Activated T-cell treated with anti-CD3 and anti-CD28 coated beads for 48 hours (primary cell): ENCODE data around the gene DRC7.
"Not testable (repeated sequence)": the region's sequence is repeated elsewhere in the genome, so short reads cannot be mapped to it uniquely, and the experiment has no call there.

Experiments used
- DNase-seq: peaks from one replicate; pipeline ENCODE4 v3.0.0-alpha.2; 2020; ENCODE audit warnings: low read depth

DRC7 gene

GRCh38 chr16:57713596-57713995, 19.0 kb downstream of the DRC7 start:
- DNase-seq, result no peak

DNA sequence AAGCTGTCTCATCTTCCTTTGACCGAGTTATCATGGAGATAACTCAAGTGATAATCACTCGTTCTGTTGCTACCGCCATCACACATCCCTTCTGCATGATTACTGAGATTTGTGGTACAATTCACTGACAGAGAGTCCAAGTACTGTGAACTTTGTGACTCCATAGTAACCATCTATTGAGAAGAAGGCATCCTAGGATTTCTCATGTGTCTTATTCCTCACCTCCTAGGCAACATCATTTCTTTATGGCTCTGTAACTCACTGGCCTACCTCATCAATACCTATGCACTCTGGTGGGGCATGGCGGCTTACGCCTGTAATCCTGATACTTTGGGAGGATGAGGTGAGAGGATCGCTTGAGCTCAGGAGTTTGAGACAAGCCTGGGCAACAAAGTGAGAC, 19.4 kb downstream of the DRC7 start:
- no peak for DNase-seq

- DNase-seq, result peak; percentile 44
These were observed 25.6 kb downstream of the DRC7 start for GRCh38 chr16:57720142-57720575.

GRCh38 chr16:57721356-57722209, 27.0 kb downstream of the DRC7 start:
- no peak for DNase-seq

- no peak for DNase-seq
These were observed 27.5 kb downstream of the DRC7 start for GRCh38 chr16:57722210-57722499.

- no peak for DNase-seq
These were observed 28.0 kb downstream of the DRC7 start for GRCh38 chr16:57722651-57723050.

DNA sequence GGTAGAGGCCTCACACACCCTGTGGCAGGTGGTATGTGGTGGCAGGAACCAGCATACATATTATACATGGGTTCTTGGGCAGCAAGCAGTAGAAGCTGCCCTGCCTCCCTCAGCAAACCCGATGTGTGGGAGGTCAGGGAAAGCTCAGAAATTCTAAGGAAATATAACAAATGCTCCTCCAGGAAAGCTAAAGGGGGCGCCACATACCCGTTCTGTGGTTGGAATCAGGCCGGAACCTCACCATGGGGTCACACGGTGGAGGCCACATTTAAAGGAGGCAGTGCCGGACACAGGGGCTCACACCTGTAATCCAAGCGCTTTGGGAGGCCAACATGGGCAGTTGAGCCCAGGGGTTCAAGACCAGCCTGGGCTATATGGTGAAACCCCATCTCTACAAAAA, 28.6 kb downstream of the DRC7 start:
- no peak for DNase-seq

DNA sequence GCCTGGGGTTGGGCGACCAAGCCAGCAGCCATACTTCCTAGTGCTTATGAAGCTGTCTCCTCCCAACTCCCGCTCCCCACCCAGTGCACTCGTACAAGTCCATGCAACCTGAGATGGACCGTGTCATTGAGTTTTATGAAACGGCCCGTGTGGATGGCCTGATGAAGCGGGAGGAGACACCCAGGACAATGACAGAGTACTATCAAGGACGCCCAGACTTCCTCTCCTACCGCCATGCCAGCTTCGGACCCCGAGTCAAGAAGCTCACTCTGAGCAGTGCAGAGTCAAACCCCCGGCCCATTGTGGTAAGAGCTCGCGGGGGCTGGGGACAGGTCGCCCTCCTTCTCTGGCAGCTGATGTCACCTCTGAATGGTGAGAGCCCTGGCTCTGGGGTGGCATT, 29.9 kb downstream of the DRC7 start:
- no peak for DNase-seq

DNA sequence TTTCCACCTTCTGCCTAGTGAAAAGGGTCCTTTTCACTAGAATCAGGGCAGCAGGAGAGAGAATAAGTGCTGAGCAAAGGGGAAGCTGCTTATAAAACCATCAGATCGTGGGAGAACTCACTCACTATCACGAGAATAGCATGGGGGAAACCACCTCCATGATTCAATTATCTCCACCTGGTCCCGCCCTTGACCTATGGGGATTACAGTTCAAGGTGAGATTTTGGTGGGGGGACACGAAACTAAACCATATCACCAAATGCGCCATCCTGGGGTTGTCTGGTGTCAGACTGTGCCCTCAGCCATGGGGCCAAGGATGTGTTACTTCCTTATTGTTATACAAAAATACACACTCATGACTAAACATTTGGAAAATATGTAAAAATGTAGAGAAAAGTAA, 30.5 kb downstream of the DRC7 start:
- DNase-seq, result no peak

DNA sequence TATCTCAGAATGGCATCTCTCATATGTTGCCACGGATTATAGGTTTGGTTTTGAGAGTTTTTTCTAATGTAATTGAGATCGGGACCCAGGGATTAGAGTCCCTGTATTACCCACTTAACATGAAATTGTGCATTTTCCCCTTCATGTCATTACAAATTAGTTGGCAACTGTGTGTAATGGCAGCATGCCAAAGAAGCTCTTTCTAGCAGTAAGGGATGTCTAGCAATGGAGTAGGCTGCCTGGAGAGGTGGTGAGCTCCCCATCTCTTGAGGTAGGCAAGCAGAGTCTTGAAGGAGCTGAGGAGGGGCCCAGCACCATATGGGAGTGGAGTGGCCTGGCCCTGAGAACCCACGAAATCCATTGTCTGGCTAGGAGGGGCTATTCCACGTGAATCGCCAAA, 30.9 kb downstream of the DRC7 start:
- DNase-seq, result no peak

- no peak for DNase-seq
These were observed 31.4 kb downstream of the DRC7 start for GRCh38 chr16:57725976-57726375.

GRCh38 chr16:57726433-57726947, 31.9 kb downstream of the DRC7 start:
- DNase-seq, result no peak

DNA sequence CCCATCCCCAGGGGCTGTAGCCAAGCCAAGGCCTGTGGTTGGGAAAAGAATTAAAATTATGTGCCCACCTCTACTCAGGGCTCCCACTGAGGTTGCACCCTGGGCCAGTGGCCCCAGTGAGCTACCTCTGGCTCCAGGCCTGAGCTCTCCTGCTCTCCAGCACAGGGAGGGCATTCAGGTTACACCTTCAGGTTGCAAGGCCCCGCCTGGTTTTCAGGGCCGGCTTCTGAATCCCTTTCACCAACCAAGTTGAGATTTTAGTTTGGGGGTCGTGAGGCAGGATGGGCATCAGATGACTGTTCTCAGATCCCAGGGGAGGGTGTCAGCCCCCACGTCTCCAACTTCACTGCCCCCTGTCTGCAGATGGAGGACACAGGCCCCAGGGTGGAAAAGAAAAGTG, 33.0 kb downstream of the DRC7 start:
- DNase-seq, result no peak

DNA sequence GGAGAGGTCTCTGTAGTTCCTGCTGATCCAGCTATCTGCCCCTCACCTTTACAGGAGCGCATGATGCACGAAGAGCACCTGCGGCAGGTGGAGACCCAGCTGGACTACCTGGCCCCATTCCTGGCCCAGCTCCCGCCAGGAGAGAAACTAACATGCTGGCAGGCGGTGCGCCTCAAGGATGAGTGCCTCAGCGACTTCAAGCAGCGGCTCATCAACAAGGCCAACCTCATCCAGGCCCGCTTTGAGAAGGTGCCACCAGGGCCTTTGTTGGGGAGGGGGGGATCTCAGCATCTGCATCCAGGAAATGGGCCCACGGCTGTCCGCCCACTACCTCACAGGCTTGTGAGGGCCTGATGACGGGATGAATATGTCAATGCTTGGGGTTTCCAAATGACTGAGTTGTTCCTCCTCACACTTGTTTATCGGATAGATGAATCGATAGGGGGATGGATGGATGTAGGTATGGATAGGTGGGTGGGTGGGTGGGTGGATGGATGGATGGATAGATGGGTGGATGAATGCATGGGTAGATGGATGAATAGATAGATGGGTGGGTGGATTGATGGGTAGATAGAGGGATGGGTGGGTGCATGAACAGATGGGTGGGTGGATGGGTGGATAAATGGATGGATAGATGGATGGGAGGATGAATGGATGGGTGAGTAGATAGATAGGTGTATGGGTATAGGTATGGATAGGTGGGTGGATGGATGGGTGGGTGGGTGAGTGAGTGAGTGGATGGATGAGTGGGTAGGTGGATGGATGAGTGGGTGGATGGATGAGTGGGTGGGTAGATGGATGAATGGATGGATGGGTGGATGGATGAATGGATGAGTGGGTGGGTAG, 34.0 kb downstream of the DRC7 start:
- no peak for DNase-seq

DNA sequence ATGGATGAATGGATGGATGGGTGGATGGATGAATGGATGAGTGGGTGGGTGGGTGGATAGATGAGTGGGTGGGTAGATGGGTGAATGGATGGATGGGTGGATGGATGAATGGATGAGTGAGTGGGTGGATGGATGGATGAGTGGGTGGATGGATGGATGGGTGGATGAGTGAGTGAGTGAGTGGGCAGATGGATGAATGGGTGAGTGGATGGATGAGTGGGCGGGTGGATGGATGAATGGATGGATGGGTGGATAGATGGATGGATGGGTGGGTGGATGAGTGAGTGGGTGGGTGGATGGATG, 34.5 kb downstream of the DRC7 start:
- no peak for DNase-seq

- DNase-seq, result not testable (repeated sequence)
These were observed 35.2 kb downstream of the DRC7 start for GRCh38 chr16:57729852-57730251.

DNA sequence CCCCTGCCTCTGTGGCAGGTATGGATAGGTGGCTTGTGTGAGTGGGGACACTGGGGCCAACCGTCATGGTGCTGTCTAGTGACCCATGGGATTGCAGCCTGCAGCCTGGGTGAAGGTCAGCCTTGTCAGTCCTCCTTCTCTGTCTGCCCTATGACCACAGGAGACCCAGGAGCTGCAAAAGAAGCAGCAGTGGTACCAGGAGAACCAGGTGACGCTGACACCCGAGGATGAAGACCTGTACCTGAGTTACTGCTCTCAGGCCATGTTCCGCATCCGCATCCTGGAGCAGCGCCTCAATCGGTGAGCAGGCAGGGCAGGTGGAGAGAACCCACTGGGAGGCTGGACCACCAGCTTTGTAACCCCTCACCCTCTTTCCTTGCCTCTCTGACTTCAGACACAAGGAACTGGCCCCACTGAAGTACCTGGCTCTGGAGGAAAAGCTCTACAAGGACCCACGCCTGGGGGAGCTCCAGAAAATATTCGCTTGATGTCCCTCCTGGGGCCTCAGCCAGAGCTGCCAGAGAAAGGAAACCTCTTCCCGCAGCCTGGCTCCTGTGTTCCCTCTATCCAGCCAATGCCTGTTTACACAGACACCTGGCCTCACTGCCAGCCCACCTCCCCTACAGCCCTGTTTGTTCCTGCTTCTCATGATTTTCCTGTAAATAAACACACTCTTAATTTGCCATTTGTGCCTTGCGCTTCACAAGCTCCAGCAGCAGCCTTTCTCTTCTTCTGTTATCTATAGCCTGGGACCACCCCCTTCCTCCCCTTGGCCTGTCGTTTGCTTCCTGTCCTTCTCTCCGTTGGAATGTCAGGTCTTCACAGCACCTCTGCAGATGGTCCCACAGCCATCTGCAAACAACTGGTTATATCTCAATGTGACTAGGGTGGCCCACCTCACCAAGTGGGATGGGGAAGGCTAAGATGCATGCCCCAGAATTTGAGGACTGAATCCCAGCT, 36.4 kb downstream of the DRC7 start:
- DNase-seq, result no peak

DNA sequence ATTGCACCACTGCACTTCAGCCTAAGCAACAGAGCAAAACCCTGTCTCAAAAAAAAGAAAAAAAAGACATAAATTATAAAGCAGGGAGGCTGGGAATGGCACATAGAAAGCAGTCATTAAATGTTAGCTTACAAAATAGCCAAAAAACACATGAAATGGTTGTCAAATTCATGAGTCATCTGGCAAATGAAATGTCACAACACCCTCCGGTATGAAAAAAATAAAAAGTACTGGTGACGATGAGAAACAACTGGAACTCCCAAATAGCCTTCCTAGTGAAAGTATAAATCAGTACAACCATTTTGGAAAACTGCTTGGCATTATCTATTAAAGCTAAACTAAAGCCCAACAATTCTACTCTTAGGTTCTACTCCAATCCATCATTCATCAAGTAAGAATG, 37.4 kb downstream of the DRC7 start:
- DNase-seq, result no peak

- DNase-seq, result no peak
These were observed 38.1 kb downstream of the DRC7 start for GRCh38 chr16:57732714-57733113.

DNA sequence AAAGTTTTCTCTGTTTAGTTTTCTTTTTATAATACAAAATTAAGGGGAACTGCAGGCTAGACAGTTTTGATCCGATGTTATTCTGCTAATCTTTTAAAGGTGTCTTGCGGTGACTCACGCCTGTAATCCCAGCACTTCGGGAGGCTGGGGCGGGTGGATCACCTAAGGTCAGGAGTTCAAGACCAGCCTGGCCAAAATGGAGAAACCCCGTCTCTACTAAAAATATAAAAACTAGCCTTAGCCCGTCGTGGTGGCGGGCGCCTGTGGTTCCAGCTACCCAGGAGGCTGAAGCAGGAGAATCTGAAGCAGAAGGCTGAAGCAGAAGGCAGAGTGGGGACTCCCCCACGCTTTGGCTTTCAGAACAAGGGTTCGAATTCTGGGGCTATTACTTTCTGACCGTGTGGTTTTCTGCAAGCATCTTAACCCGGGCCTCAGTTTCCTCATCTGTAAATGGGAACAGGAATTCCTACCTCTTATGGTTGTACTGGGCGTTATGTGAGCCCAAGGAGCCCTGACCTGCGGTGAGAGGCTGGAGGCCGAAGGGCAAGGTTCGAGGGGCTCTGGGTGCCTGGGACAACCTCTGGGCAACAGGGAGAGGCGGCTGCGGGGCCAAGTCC, 39.8 kb downstream of the DRC7 start:
- no peak for DNase-seq

DNA sequence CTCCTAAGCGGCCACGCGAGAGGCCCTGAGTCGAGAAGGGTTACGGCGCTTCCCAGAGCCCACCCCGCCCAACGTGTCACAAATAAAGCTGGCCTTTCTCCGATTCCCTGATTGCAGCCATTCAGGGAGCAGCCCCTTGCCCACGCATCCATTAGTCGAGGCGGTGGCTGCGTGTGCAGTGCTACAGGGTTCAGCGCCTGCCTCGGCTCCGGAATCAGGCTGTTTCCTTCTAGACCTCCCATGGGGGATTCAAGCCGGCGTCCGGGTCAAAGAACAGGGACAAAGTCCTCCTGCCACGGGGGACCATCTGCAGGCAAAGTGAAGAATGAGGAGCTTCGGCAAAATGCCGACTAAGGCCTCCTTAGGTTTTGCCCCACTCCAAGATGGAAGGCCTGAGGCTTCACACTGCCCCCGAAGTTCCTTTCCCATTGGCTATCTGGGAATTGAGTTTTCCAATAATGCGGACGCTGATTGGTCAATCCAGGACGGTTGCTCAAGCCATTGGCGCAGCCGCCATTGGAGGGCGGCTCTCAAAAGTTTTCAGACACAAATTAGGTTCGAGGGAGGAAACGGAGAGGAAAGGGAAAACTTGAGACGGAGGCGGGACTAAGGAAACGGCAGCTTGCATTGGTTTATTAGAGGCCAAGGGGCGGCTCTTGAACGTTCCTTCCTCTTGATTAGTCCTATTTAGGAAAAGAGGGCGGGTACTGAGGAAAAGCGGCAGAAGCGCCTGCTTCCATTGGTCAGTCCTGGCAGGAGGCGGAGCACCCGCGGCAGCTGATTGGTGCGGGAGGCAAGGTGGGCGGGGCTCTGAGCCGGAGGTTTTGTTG, 40.5 kb downstream of the DRC7 start:
- DNase-seq, result peak; percentile 97
